ENCODE measurements around the gene SOX6. TPM values are rescaled to one million over a fixed set of nuclear protein-coding genes. Genes with fewer than 3 reads are reported as not detected.

The SOX6 gene
- total RNA-seq, 2 experiments from 2014 or later, result 0.20 TPM; not detected in 1

GRCh38 chr11:16158426-16158994 lies 197.8 kb downstream of the SOX6 start:
- H3K27ac ChIP-seq (ENCODE audit: low read depth in 1 of 2, low read length in 2 of 2), result no peak overlapping the region
- Mint-ChIP-seq H3K27me3 (no peaks in the 10 kb centered on the region), H3K27ac (no peak overlapping the region), H3K4me3 (no peak overlapping the region), H3K9me3 (no peaks in the 10 kb centered on the region), H3K36me3 (ENCODE audit: low read depth) (no peaks in the 10 kb centered on the region), H3K4me1 (ENCODE audit: low read depth) (no peaks in the 10 kb centered on the region)
- no peaks in the 10 kb centered on the region for H3K4me1 ChIP-seq (ENCODE audit: insufficient read depth, low read length)
- no peaks in the 10 kb centered on the region for H3K27me3 ChIP-seq (ENCODE audit: control insufficient read depth in 1 of 2, insufficient read depth in 2 of 2, low read length in 2 of 2)
- TF ChIP-seq CTCF (IDR thresholded peaks at IDR 0.05), result no peak
- no peak for DNase-seq
- no peak overlapping the region for H3K4me3 ChIP-seq (ENCODE audit: low read length)
- no peaks in the 10 kb centered on the region for H3K9me3 ChIP-seq (ENCODE audit: control insufficient read depth in 1 of 2, insufficient read depth in 1 of 2, low read length in 2 of 2)
- no peaks in the 10 kb centered on the region for H3K36me3 ChIP-seq (ENCODE audit: insufficient read depth, low read length)
- CTCF ChIA-PET, result no interaction called here
- POLR2A ChIA-PET, result no interaction called here
- intact Hi-C loops (cut with DNase I, micrococcal nuclease), result no loop called here
- no peak for ATAC-seq (ENCODE audit: poor library complexity)

- H3K9me3 Mint-ChIP-seq, result no peaks in the 10 kb centered on the region
- H3K36me3 Mint-ChIP-seq (ENCODE audit: low read depth), result no peaks in the 10 kb centered on the region
- intact Hi-C loops (cut with DNase I, micrococcal nuclease), result no loop called here
- ChIA-PET POLR2A (no interaction called here), CTCF (no interaction called here)
- DNase-seq (no peak), ATAC-seq (ENCODE audit: poor library complexity) (no peak)
- H3K27ac Mint-ChIP-seq, result no peak overlapping the region
- H3K9me3 ChIP-seq (ENCODE audit: control insufficient read depth in 1 of 2, insufficient read depth in 1 of 2, low read length in 2 of 2), result no peaks in the 10 kb centered on the region
- H3K27me3 ChIP-seq (ENCODE audit: control insufficient read depth in 1 of 2, insufficient read depth in 2 of 2, low read length in 2 of 2), result no peaks in the 10 kb centered on the region
- TF ChIP-seq CTCF (IDR thresholded peaks at IDR 0.05), result no peak
- no peaks in the 10 kb centered on the region for H3K4me1 ChIP-seq (ENCODE audit: insufficient read depth, low read length)
- H3K36me3 ChIP-seq (ENCODE audit: insufficient read depth, low read length), result no peaks in the 10 kb centered on the region
- H3K4me3 ChIP-seq (ENCODE audit: low read length), result no peak overlapping the region
- H3K27me3 Mint-ChIP-seq, result no peaks in the 10 kb centered on the region
- H3K4me1 Mint-ChIP-seq (ENCODE audit: low read depth), result no peaks in the 10 kb centered on the region
- no peak overlapping the region for H3K27ac ChIP-seq (ENCODE audit: low read depth in 1 of 2, low read length in 2 of 2)
- H3K4me3 Mint-ChIP-seq, result no peak overlapping the region
Observed at GRCh38 chr11:16157327-16157726, 199.0 kb downstream of the SOX6 start.

- ChIA-PET CTCF (no interaction called here), POLR2A (no interaction called here)
- no peak overlapping the region for H3K27ac Mint-ChIP-seq
- no peaks in the 10 kb centered on the region for H3K27me3 Mint-ChIP-seq
- no peaks in the 10 kb centered on the region for H3K9me3 ChIP-seq (ENCODE audit: control insufficient read depth in 1 of 2, insufficient read depth in 1 of 2, low read length in 2 of 2)
- no peaks in the 10 kb centered on the region for H3K4me1 Mint-ChIP-seq (ENCODE audit: low read depth)
- DNase-seq (no peak), ATAC-seq (ENCODE audit: poor library complexity) (no peak)
- H3K4me3 Mint-ChIP-seq, result no peak overlapping the region
- no peaks in the 10 kb centered on the region for H3K36me3 Mint-ChIP-seq (ENCODE audit: low read depth)
- no peak overlapping the region for H3K27ac ChIP-seq (ENCODE audit: low read depth in 1 of 2, low read length in 2 of 2)
- intact Hi-C loops (cut with DNase I, micrococcal nuclease), result no loop called here
- TF ChIP-seq CTCF (IDR thresholded peaks at IDR 0.05), result no peak
- peaks cover under 1% of the 10 kb centered on the region for H3K9me3 Mint-ChIP-seq
- no peaks in the 10 kb centered on the region for H3K4me1 ChIP-seq (ENCODE audit: insufficient read depth, low read length)
- no peaks in the 10 kb centered on the region for H3K27me3 ChIP-seq (ENCODE audit: control insufficient read depth in 1 of 2, insufficient read depth in 2 of 2, low read length in 2 of 2)
- H3K4me3 ChIP-seq (ENCODE audit: low read length), result no peak overlapping the region
- H3K36me3 ChIP-seq (ENCODE audit: insufficient read depth, low read length), result no peaks in the 10 kb centered on the region
Observed at GRCh38 chr11:16155448-16155847, 200.9 kb downstream of the SOX6 start.
